NB4 (cell line): ENCODE results near the gene NIF3L1.

Experiments used
- CTCF ChIP-seq: IDR thresholded peaks from one replicate; pipeline ENCODE4 v1.5.1; 2012; ENCODE audit warnings: low read depth, low read length
- MYC ChIP-seq: IDR thresholded peaks from 2 replicates; pipeline ENCODE4 v1.6.1; 2011; ENCODE audit warnings: low read depth, low read length
- POLR2A ChIP-seq: IDR thresholded peaks from 2 replicates; pipeline ENCODE4 v1.6.1; 2011; ENCODE audit warnings: mild to moderate bottlenecking; ENCODE audit not compliant: insufficient read length; ENCODE audit errors: extremely low read depth

- TF ChIP-seq CTCF = no peak
- no peak for TF ChIP-seq POLR2A
- no peak for TF ChIP-seq MYC
These were observed 32.4 kb upstream of the NIF3L1 start for GRCh38 chr2:200856806-200857205.
